ENCODE measurements around the gene FAM161B.

DNA sequence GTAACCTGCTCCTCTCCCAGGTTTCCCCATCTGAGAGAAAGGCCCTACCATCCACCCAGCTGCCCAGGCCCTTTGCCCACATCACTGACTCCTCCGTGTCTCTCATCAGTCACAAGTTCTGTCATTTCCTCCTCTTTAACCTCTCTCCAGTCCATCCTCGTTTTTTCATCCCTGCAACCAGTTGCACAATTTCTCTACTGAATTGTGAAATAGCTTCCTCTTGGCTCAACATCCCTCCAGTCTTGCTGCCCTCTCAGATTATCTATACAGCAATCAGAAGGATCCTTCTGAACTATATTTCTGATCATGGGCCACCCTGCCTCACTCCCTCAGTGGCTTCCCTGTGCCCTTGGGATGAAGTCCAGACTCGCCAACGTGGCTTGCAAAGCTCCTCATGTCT, 6.8 kb downstream of the FAM161B start:
- TF ChIP-seq CTCF (IDR thresholded peaks at IDR 0.05), result no peak
- no peak for TF ChIP-seq POLR2A (IDR thresholded peaks at IDR 0.05)
